ENCODE measurements around the gene MEI1.

MEI1 gene

DNA sequence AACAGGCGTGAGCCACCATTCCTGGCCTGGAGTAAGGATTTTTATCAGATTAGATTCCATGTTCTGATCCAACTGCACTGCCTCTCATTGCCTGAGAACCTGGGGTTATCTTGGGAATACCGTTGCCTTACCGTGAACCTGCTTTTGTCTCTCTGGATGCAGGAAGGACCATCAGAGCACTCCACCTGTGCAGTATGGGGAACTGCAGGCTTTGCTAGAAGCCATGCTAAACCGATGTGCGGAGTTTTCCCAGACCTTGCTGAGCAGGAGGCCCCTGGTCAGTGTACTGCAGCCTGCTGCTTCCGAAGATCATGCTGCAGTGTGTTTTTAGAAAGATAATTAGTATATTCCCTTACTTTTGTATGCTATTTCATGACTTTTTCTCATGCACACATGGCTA lies 43.6 kb downstream of the MEI1 start:
- no peak for DNase-seq (ENCODE audit: low read depth)
- TF ChIP-seq, protein P1, sequence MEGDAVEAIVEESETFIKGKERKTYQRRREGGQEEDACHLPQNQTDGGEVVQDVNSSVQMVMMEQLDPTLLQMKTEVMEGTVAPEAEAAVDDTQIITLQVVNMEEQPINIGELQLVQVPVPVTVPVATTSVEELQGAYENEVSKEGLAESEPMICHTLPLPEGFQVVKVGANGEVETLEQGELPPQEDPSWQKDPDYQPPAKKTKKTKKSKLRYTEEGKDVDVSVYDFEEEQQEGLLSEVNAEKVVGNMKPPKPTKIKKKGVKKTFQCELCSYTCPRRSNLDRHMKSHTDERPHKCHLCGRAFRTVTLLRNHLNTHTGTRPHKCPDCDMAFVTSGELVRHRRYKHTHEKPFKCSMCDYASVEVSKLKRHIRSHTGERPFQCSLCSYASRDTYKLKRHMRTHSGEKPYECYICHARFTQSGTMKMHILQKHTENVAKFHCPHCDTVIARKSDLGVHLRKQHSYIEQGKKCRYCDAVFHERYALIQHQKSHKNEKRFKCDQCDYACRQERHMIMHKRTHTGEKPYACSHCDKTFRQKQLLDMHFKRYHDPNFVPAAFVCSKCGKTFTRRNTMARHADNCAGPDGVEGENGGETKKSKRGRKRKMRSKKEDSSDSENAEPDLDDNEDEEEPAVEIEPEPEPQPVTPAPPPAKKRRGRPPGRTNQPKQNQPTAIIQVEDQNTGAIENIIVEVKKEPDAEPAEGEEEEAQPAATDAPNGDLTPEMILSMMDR (IDR thresholded peaks at IDR 0.05; ENCODE audit: low read length, missing control alignments) = no peak
- no peak overlapping the region for H3K4me3 ChIP-seq (replicated peaks; ENCODE audit: low read depth, low read length)

DNA sequence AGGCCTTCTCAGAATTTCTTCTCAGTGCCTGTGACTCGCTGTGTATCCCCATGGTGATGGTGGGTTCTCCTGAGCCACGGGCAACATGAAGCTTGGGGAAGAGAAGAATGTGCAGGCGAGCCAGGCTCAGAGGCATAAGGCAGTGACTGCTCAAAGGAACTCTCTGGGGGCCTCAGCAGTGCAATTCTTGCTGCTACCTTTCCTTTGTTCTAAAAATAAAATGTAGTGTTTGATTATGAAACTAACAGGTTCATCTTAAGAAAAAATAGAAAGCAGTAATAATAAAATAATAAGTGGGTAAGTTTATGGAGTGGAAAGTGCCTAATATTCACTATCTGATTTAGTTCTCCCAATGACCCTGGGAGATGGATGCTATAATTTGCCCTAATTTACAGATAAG lies 46.7 kb downstream of the MEI1 start:
- H3K4me3 ChIP-seq (replicated peaks; ENCODE audit: low read depth, low read length) = no peak overlapping the region
- no peak for DNase-seq (ENCODE audit: low read depth)
- TF ChIP-seq, protein P1 (IDR thresholded peaks at IDR 0.05; ENCODE audit: low read length, missing control alignments) = no peak

DNA sequence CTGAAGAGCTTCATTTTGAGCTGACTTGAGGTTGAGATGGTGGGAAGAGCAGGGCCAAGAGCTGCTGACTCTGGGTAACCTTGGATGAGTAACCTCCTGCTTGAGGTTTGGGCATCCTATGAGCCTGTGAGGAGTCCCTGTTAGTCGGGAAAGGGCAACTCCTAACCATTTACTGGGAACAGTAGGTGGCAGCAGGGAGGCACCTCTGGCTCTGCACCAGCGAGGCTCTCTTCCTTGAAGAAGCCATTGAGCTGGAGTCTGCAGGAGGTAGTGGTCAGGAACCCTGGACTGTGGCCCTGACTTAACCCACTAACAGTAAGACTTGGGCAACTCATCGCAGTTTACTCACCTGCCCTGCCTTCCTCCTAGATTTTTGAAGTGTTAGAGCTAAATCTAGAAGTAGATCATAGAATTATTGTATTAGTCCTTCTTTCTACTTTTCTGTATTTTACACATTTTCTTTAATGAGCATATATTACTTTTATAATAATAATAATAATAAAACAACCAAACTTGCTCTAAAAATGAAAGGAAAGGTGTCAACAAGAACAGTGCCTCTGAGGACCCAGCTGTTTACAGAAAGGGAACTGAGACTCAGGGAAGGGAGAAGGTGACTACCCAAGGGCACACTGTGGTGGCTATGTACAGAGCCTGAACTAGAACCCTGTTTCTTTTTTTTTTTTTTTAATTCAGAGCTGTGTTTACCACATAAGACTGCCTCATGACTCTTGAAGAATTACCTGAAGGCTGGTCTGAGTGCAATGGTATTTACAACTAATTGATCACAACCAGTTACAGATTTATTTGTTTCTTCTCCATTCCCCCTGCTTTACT lies 47.5 kb downstream of the MEI1 start:
- peak; percentile 85 for DNase-seq (ENCODE audit: low read depth)
- TF ChIP-seq, protein P1 (IDR thresholded peaks at IDR 0.05; ENCODE audit: low read length, missing control alignments) = peak; percentile 94
- H3K4me3 ChIP-seq (replicated peaks; ENCODE audit: low read depth, low read length) = no peak overlapping the region

DNA sequence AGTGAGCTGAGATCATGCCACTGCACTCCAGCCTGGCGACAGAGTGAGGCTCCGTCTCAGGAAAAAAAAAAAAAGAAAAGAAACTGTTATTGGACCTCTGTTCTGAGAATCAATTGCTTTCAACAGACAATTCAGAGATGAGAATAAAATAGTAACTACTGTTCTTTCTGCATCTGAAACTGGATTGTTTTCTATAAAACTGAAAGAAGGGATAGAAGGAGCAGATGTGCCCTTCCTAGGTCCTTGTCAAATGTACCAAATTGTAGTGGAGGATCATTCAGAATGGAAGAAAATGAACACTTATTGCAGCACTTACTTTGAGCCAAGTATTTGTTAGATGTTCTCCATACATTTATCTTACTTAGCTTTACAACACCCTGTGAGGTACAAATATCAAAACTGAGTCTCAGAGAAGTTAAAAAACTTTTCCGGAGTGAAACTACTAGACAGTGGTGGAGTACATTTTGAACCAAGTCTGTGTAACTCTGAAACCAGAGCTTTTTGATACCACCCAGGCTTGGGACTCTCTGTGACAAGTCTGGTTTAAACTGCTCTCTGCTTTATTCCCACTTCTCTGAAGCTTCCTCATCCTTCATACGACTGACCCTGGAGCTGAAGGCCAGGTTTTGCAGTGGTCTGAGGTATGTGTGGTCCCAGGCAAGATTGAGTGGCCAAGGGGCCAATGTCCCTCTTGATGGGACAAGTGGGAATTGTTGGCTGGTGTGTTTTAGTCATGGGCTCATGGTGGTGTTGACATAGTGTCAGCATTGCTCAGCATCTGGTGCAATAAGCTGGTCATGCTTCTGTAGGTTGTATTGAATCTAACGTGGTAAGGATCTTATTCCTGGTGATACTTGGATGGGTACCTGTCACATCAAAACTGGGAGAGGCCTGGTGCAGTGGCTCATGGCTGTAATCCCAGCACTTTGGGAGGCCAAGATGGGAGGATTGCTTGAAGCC lies 53.0 kb downstream of the MEI1 start:
- TF ChIP-seq, protein P1 (IDR thresholded peaks at IDR 0.05; ENCODE audit: low read length, missing control alignments) = no peak
- no peak overlapping the region for H3K4me3 ChIP-seq (replicated peaks; ENCODE audit: low read depth, low read length)
- no peak for DNase-seq (ENCODE audit: low read depth)

DNA sequence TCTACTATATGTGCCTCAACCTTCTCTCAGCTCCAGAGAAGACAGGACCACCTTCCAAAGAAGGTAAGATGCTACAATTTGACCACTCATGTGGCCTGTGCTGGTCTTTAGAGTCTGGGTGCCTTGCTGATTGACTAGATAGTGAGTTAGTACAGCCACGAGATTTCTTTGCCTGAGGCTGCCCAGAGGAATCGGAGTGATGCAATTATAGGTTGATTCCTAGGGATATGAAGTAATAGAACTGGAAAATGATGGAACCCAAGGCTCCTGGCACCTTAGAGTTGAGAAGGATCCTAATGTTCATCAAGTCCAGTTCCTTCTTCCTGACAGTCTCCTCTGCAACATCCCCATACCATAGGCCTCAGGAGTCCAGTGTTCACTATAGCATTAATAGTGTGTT lies 54.7 kb downstream of the MEI1 start:
- TF ChIP-seq, protein P1 (IDR thresholded peaks at IDR 0.05; ENCODE audit: low read length, missing control alignments) = no peak

DNA sequence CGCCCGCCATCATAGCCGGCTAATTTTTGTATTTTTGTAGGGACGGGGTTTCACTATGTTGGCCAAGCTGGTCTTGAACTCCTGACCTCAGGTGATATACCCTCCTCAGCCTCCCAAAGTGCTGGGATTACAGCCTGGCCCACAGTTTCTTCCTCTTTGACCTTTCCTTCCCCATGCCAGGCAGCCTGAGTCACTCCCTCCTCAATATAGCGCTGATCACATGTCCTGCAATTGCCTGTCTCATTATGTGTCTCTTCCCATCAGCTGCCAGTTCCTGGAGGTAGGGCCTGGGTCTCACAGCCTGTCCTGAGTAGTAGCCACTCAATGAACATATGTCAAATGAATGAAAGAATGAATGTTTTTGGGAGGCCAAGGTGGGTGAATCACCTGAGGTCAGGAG lies 58.2 kb downstream of the MEI1 start:
- no peak overlapping the region for H3K4me3 ChIP-seq (replicated peaks; ENCODE audit: low read depth, low read length)
- TF ChIP-seq, protein P1 (IDR thresholded peaks at IDR 0.05; ENCODE audit: low read length, missing control alignments) = no peak
- no peak for DNase-seq (ENCODE audit: low read depth)

More for the DNA sequence above, 54.7 kb downstream of the MEI1 start:
- DNase-seq (ENCODE audit: low read depth) = no peak
- no peak overlapping the region for H3K4me3 ChIP-seq (replicated peaks; ENCODE audit: low read depth, low read length)

All from fibroblast of pulmonary artery (primary cell).